Urothelium cell line (cell line): Measurements from ENCODE around the gene AKAP8.
"Not testable (repeated sequence)": the region's sequence is repeated elsewhere in the genome, so short reads cannot be mapped to it uniquely, and the experiment has no call there.

Source experiments
- DNase-seq: peaks from one replicate; pipeline ENCODE4 v3.0.0; 2011; ENCODE audit warnings: low spot score, mixed read lengths
- FAIRE-seq: peaks from 2 replicates; lab custom pipeline; 2011; peaks lifted over from hg19 to GRCh38; lab: Jason Lieb, UNC

AKAP8 gene

GRCh38 chr19:15379083-15379998, at the start of gene AKAP8:
AKAP8 (minus strand) TSS chr19:15379787; CDS start chr19:15379731, 56 bp downstream.
- FAIRE-seq (peak; percentile 86), DNase-seq (peak; percentile 96)

- FAIRE-seq: no peak
- no peak for DNase-seq
Measured at GRCh38 chr19:15427991-15428471, 48.4 kb upstream of the AKAP8 start.

GRCh38 chr19:15427350-15427700, 47.7 kb upstream of the AKAP8 start:
- FAIRE-seq: no peak

GRCh38 chr19:15426485-15427349, 47.1 kb upstream of the AKAP8 start:
- FAIRE-seq: no peak
- DNase-seq: no peak

More at GRCh38 chr19:15427350-15427700, 47.7 kb upstream of the AKAP8 start:
- DNase-seq: no peak

GRCh38 chr19:15425321-15425950, 45.8 kb upstream of the AKAP8 start:
- DNase-seq (no peak), FAIRE-seq (no peak)

GRCh38 chr19:15424692-15425272, 45.2 kb upstream of the AKAP8 start:
- DNase-seq (no peak), FAIRE-seq (no peak)

GRCh38 chr19:15424121-15424520, 44.5 kb upstream of the AKAP8 start:
- DNase-seq (no peak), FAIRE-seq (no peak)

- DNase-seq (no peak), FAIRE-seq (no peak)
Measured at GRCh38 chr19:15423130-15423529, 43.5 kb upstream of the AKAP8 start.

GRCh38 chr19:15422296-15423075, 42.9 kb upstream of the AKAP8 start:
- DNase-seq (no peak), FAIRE-seq (no peak)

- no peak for FAIRE-seq
- DNase-seq: no peak
Measured at GRCh38 chr19:15421721-15422260, 42.2 kb upstream of the AKAP8 start.

GRCh38 chr19:15421136-15421695, 41.6 kb upstream of the AKAP8 start:
- no peak for FAIRE-seq
- DNase-seq: no peak

GRCh38 chr19:15419413-15420025, 39.9 kb upstream of the AKAP8 start:
- DNase-seq: no peak
- FAIRE-seq: no peak

GRCh38 chr19:15418579-15419412, 39.2 kb upstream of the AKAP8 start, which contains the start of gene AKAP8L:
AKAP8L (minus strand) TSS chr19:15418988; CDS start chr19:15418923, 65 bp downstream.
- peak; percentile 97 for DNase-seq
- FAIRE-seq: no peak

- FAIRE-seq: no peak
- DNase-seq: no peak
Measured at GRCh38 chr19:15418231-15418578, 38.6 kb upstream of the AKAP8 start.

- FAIRE-seq (no peak), DNase-seq (no peak)
Measured at GRCh38 chr19:15417699-15418098, 38.1 kb upstream of the AKAP8 start.

- FAIRE-seq (no peak), DNase-seq (no peak)
Measured at GRCh38 chr19:15412832-15413231, 33.2 kb upstream of the AKAP8 start.

- FAIRE-seq, DNase-seq: not testable (repeated sequence)
Measured at GRCh38 chr19:15411351-15411750, 31.8 kb upstream of the AKAP8 start.

GRCh38 chr19:15404780-15405211, 25.2 kb upstream of the AKAP8 start:
- DNase-seq (no peak), FAIRE-seq (no peak)
